ENCODE results near the gene NOP9. TPM values are rescaled to one million over a fixed set of nuclear protein-coding genes. Genes with fewer than 3 reads are reported as not detected.
A peak's percentile ranks its signal among the peaks of the same experiment; 100 is the strongest.

Gene NOP9
- total RNA-seq, 3 donors from 2014 or later, result 18.4 to 21.0 (median 19.0) TPM

DNA sequence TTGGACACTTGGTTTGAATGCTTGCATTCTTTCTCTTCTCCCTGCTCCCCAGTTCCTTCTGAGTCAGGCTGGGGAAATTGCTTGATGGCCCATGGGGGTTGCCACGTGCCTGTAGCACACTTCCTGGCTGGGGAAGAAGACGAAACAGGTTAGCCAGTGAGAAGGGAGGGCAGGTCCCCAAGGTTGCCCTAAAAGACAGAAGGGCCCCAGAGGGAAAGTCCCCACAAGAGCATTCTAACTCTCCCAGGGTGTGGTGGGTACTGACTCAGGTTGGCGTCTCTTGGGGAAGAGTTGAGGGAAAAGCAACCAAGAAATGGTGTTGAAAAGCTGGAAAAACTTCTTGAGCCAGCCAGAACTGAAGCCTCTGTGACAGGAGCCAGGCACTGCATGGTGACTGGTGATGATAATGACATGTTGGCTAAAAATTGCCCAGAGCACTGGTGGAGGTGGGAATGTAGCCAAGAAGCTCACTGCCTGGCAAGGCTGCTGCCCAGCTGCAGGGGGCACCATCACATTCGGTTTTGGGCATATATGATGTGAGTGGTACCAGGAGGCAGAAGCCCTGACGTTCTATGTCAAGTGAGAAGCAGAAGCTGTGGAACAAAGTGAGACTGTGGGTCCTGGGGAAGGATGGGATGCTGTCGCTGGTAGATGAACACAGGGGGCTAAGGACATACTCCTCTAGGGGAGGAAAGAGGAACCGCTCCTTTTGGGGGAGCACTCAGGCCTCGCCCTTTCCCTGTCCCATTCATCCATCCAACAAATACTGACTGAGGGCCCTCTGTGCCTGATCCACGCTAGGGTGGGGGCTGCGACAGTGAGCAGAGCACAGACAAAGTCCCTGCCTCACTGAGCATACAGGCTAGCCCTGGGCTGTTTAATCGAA, 20.1 kb upstream of the NOP9 start:
- Histone ChIP-seq H3K27me3 (no peaks in the 10 kb centered on the region), H3K9me3 (no peaks in the 10 kb centered on the region), H3K4me1 (no peaks in the 10 kb centered on the region), H3K36me3 (no peaks in the 10 kb centered on the region), H3K4me3 (no peak overlapping the region), H3K27ac (peak overlapping the region in 1 of 2 donors; percentile 38)
- no peak for DNase-seq (ENCODE audit: low spot score in 2 of 2)
- TF ChIP-seq POLR2AphosphoS5 (IDR thresholded peaks at IDR 0.05), result no peak
- TF ChIP-seq, protein P1, sequence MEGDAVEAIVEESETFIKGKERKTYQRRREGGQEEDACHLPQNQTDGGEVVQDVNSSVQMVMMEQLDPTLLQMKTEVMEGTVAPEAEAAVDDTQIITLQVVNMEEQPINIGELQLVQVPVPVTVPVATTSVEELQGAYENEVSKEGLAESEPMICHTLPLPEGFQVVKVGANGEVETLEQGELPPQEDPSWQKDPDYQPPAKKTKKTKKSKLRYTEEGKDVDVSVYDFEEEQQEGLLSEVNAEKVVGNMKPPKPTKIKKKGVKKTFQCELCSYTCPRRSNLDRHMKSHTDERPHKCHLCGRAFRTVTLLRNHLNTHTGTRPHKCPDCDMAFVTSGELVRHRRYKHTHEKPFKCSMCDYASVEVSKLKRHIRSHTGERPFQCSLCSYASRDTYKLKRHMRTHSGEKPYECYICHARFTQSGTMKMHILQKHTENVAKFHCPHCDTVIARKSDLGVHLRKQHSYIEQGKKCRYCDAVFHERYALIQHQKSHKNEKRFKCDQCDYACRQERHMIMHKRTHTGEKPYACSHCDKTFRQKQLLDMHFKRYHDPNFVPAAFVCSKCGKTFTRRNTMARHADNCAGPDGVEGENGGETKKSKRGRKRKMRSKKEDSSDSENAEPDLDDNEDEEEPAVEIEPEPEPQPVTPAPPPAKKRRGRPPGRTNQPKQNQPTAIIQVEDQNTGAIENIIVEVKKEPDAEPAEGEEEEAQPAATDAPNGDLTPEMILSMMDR (IDR thresholded peaks at IDR 0.05), result no peak
- no peak for TF ChIP-seq POLR2A (IDR thresholded peaks at IDR 0.05)
- intact Hi-C loops (cut with DNase I; ENCODE audit: low total_unique reads), result no loop called here

DNA sequence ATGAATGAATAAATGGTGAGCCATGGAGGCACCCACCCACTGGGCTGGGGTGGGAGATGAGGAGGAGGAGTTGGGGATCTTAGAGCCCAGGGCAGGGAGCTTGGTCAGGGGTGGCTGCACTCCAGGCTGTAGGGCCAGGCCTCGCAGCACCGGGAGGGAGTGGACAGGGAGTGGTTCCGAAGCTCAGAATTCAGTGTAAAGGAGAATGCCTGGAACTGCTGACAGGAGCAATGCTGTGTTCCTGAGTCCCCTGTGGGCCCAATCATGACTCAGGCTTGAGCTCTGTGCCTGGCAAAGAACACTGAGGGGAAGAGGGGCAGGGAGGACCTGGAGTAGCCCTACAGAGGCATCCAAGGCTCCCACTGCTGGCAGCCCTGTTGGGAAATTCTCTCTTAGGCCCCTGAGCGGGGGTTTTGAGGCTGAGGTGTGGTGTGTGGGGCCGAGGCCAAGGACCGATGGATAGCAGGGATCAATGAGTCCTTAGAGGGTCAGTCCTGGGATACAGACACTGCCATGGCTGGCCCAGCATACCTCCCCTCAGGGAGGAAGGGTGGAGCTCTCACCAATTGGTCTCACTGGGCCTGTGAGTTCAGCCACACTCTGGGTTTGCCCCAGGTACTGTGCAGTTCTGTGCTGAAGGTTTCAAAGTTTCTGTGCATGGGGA, 18.7 kb upstream of the NOP9 start:
- TF ChIP-seq POLR2A (IDR thresholded peaks at IDR 0.05) (no peak), POLR2AphosphoS5 (IDR thresholded peaks at IDR 0.05) (no peak)
- TF ChIP-seq, protein P1 (IDR thresholded peaks at IDR 0.05), result no peak
- Histone ChIP-seq H3K4me3 (no peak overlapping the region), H3K27me3 (no peaks in the 10 kb centered on the region), H3K36me3 (no peaks in the 10 kb centered on the region), H3K27ac (no peak overlapping the region), H3K4me1 (no peaks in the 10 kb centered on the region), H3K9me3 (no peaks in the 10 kb centered on the region)
- intact Hi-C loops (cut with DNase I; ENCODE audit: low total_unique reads), result no loop called here
- DNase-seq (ENCODE audit: low spot score in 2 of 2), result no peak

DNA sequence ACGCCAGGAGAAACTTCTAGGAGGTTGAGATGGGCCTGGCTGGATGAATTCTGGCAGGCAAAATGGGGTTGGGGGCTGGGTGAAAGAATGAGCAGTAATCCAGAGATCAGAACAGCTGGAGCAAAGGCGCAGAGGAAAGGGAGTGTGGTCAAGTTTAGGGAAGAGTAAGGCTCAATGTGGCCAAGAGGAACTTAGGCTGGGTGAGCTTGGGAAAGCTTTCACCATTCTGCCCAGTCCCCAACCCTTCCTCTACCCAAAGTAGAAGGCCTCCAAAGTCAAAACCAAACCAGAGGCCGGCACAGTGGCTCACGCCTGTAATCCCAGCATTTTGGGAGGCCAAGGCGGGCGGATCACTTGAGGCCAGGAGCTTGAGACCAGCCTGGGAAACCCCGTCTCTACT, 18.0 kb upstream of the NOP9 start:
- no peak for DNase-seq (ENCODE audit: low spot score in 2 of 2)
- Histone ChIP-seq H3K4me3 (no peak overlapping the region), H3K9me3 (no peaks in the 10 kb centered on the region), H3K27me3 (no peaks in the 10 kb centered on the region), H3K27ac (no peak overlapping the region), H3K4me1 (no peaks in the 10 kb centered on the region), H3K36me3 (no peaks in the 10 kb centered on the region)
- intact Hi-C loops (cut with DNase I; ENCODE audit: low total_unique reads), result no loop called here
- TF ChIP-seq POLR2A (IDR thresholded peaks at IDR 0.05) (no peak), POLR2AphosphoS5 (IDR thresholded peaks at IDR 0.05) (no peak)
- TF ChIP-seq, protein P1 (IDR thresholded peaks at IDR 0.05), result no peak

DNA sequence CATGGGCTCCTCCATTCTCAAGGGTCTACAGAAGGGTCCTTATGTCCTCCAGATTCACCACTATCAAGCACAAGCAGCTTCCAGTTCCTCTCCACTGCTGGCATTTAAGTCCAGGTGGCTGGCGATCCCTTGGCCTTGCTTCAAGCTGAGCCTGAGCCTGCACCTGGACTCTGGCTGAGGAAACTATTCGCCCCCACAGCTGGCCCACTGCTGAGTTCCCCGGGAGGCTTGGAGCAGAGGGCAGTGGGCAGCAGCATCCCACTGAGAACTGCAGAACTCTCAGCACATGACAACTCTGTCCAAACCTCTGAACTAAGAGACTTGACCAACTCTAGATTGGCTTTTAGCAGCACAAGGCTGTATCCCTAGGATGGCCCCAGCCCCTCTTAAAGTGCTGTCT, 16.9 kb upstream of the NOP9 start:
- H3K9me3 ChIP-seq, result no peaks in the 10 kb centered on the region
- no peak for DNase-seq (ENCODE audit: low spot score in 2 of 2)
- H3K27me3 ChIP-seq, result no peaks in the 10 kb centered on the region
- no peak overlapping the region for H3K27ac ChIP-seq
- intact Hi-C loops (cut with DNase I; ENCODE audit: low total_unique reads), result no loop called here
- no peak overlapping the region for H3K4me3 ChIP-seq
- H3K36me3 ChIP-seq, result no peaks in the 10 kb centered on the region
- TF ChIP-seq, protein P1 (IDR thresholded peaks at IDR 0.05), result no peak
- TF ChIP-seq POLR2A (IDR thresholded peaks at IDR 0.05) (no peak), POLR2AphosphoS5 (IDR thresholded peaks at IDR 0.05) (no peak)
- no peaks in the 10 kb centered on the region for H3K4me1 ChIP-seq
